ENCODE data around the gene MRPL42.

Gene MRPL42

GRCh38 chr12:93520454-93520853 is 53.1 kb downstream of the MRPL42 start:
- H3K27ac ChIP-seq = no peak overlapping the region
- TF ChIP-seq CTCF (conservative IDR thresholded peaks at IDR 0.05; ENCODE audit: low read depth) = no peak
- no peak for DNase-seq (ENCODE audit: low spot score)
- POLR2A ChIA-PET (ENCODE audit: low non-redundant PET) = no interaction called here
- CTCF ChIA-PET = no interaction called here

- no peak for TF ChIP-seq CTCF (conservative IDR thresholded peaks at IDR 0.05; ENCODE audit: low read depth)
- DNase-seq (ENCODE audit: low spot score) = no peak
- POLR2A ChIA-PET (ENCODE audit: low non-redundant PET) = no interaction called here
- no peak overlapping the region for H3K27ac ChIP-seq
- CTCF ChIA-PET = interaction anchor here (0.6 to 1.2 kb wide), 3 partner anchors 13 to 581 kb away, joined by 3 to 5 read pairs (median 3); no protein-coding TSS in a partner anchor
Measured at GRCh38 chr12:93521225-93522080, 54.1 kb downstream of the MRPL42 start.

- ChIA-PET POLR2A (ENCODE audit: low non-redundant PET) (no interaction called here), CTCF (interaction anchor here (0.7 kb wide), 1 partner anchor 1482 kb away, joined by 3 read pairs; no protein-coding TSS in a partner anchor)
- no peak for TF ChIP-seq CTCF (conservative IDR thresholded peaks at IDR 0.05; ENCODE audit: low read depth)
- H3K27ac ChIP-seq = no peak overlapping the region
- DNase-seq (ENCODE audit: low spot score) = no peak
Measured at GRCh38 chr12:93524386-93525133, 57.2 kb downstream of the MRPL42 start.

DNA sequence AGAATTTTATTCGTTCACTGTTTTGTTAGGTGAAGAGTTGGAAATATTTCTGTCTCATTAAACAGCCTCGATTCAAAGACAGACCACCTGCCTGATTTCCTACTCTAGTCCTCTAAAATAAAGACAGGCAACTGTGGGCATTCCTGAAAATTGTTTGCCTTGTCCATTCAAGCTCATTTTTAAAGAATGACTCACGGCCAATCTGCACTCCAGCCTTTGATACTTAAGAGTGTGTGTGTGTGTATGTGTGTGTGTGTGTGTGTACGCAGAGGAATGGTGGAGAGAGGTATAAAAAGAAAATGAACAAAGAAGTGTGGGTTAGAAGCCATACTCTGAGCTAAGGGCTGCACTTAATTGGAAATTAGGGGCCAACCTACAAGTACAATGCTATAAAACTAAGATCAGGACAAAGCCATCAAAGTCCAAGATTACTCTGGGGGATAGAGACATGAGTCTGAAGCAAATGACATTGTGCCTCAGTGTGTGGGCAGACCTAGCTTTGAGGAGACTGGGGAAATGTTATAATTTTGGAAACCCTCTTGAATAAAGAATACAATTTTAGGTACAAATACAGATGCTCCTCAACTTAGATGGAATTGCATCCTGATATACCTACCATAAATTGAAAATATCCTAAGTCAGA is 59.6 kb downstream of the MRPL42 start:
- H3K27ac ChIP-seq = no peak overlapping the region
- ChIA-PET CTCF (no interaction called here), POLR2A (ENCODE audit: low non-redundant PET) (interaction anchor here (0.6 kb wide), 1 partner anchor 48 kb away, joined by 3 read pairs; no protein-coding TSS in a partner anchor)
- no peak for TF ChIP-seq CTCF (conservative IDR thresholded peaks at IDR 0.05; ENCODE audit: low read depth)
- DNase-seq (ENCODE audit: low spot score) = peak; percentile 61

GRCh38 chr12:93530358-93530757 is 63.0 kb downstream of the MRPL42 start:
- no peak overlapping the region for H3K27ac ChIP-seq
- ChIA-PET CTCF (no interaction called here), POLR2A (ENCODE audit: low non-redundant PET) (no interaction called here)
- DNase-seq (ENCODE audit: low spot score) = no peak
- no peak for TF ChIP-seq CTCF (conservative IDR thresholded peaks at IDR 0.05; ENCODE audit: low read depth)

DNA sequence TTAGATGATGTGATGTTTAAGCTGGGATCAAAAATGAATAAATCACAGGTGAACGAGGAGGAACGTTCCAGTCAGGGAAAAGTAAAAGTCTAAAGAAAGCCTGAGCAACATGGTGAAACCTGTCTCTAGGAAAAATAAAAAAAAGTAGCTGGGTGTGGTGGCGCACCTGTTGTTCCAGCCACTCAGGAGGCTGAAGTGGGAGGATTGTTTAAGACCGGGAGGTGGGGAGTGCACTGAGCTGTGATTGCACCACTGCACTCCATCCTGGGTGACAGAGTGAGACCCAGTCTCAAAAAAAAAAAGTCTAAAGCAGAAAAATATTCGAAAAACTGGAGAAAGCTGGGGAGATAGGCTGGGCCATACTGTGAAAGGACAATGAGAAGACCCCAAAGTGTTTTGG is 66.0 kb downstream of the MRPL42 start:
- POLR2A ChIA-PET (ENCODE audit: low non-redundant PET) = no interaction called here
- CTCF ChIA-PET = no interaction called here
- H3K27ac ChIP-seq = no peak overlapping the region
- no peak for TF ChIP-seq CTCF (conservative IDR thresholded peaks at IDR 0.05; ENCODE audit: low read depth)
- no peak for DNase-seq (ENCODE audit: low spot score)

Measured in RWPE1 (cell line).